Measurements from ENCODE around the gene GPI.

Gene GPI

GRCh38 chr19:34370117-34370516, 5.1 kb downstream of the GPI start:
- DNase-seq (ENCODE audit: low spot score) = no peak
- TF ChIP-seq CTCF (IDR thresholded peaks at IDR 0.05; ENCODE audit: borderline replicate concordance, control extremely low read depth, extremely low read depth, insufficient read depth, missing control alignments) = no peak
- in situ Hi-C loops (cut with MboI; ENCODE audit: low sequenced_read_pairs, unreplicated experiment) = no loop called here

- in situ Hi-C loops (cut with MboI; ENCODE audit: low sequenced_read_pairs, unreplicated experiment) = no loop called here
- no peak for TF ChIP-seq CTCF (IDR thresholded peaks at IDR 0.05; ENCODE audit: borderline replicate concordance, control extremely low read depth, extremely low read depth, insufficient read depth, missing control alignments)
- DNase-seq (ENCODE audit: low spot score) = no peak
Measured at GRCh38 chr19:34370983-34371382, 6.0 kb downstream of the GPI start.

- DNase-seq (ENCODE audit: low spot score) = no peak
- no peak for TF ChIP-seq CTCF (IDR thresholded peaks at IDR 0.05; ENCODE audit: borderline replicate concordance, control extremely low read depth, extremely low read depth, insufficient read depth, missing control alignments)
- in situ Hi-C loops (cut with MboI; ENCODE audit: low sequenced_read_pairs, unreplicated experiment) = no loop called here
Measured at GRCh38 chr19:34373601-34374288, 8.7 kb downstream of the GPI start.

GRCh38 chr19:34375598-34375997, 10.6 kb downstream of the GPI start:
- no peak for TF ChIP-seq CTCF (IDR thresholded peaks at IDR 0.05; ENCODE audit: borderline replicate concordance, control extremely low read depth, extremely low read depth, insufficient read depth, missing control alignments)
- in situ Hi-C loops (cut with MboI; ENCODE audit: low sequenced_read_pairs, unreplicated experiment) = no loop called here
- no peak for DNase-seq (ENCODE audit: low spot score)

- in situ Hi-C loops (cut with MboI; ENCODE audit: low sequenced_read_pairs, unreplicated experiment) = no loop called here
- DNase-seq (ENCODE audit: low spot score) = no peak
- TF ChIP-seq CTCF (IDR thresholded peaks at IDR 0.05; ENCODE audit: borderline replicate concordance, control extremely low read depth, extremely low read depth, insufficient read depth, missing control alignments) = no peak
Measured at GRCh38 chr19:34380639-34381241, 15.7 kb downstream of the GPI start.

GRCh38 chr19:34381399-34382251, 16.6 kb downstream of the GPI start:
- in situ Hi-C loops (cut with MboI; ENCODE audit: low sequenced_read_pairs, unreplicated experiment) = no loop called here
- no peak for TF ChIP-seq CTCF (IDR thresholded peaks at IDR 0.05; ENCODE audit: borderline replicate concordance, control extremely low read depth, extremely low read depth, insufficient read depth, missing control alignments)
- no peak for DNase-seq (ENCODE audit: low spot score)
